T-cell (primary cell): ENCODE results near the gene UVRAG. TPM values are rescaled to one million over a fixed set of nuclear protein-coding genes. Genes with fewer than 3 reads are reported as not detected.

ENCODE experiments used
- ATAC-seq, 4 experiments: fragments of 200-7000 bp in 3 of 4; fragments of 150-1000 bp in 1 of 4; cut with Tn5 transposase; replicated peaks in 1 of 4; 1 replicate in 3 of 4; 2 replicates in 1 of 4; pipeline ENCODE4 v1.10.0; 2021; ENCODE audit warnings: moderate library complexity in 3 of 4, mild to moderate bottlenecking in 2 of 4, moderate number of reproducible peaks in 1 of 4
- CTCF ChIA-PET, 2 donors: fragments of 300-600 bp; sonication (Branson Sonifier 250); formaldehyde crosslinking; loops; one replicate each; lab custom pipeline; 2022; ENCODE audit warnings: antibody characterized with exemption in 2 of 2; lab: Charles Lee
- POLR2A ChIA-PET, 2 donors: fragments of 300-600 bp; sonication (Branson Sonifier 250); formaldehyde crosslinking; loops; one replicate each; lab custom pipeline; 2022; ENCODE audit warnings: antibody characterized with exemption in 2 of 2; lab: Charles Lee
- DNase-seq, 35 experiments: peaks; one replicate each; pipeline versions ENCODE4 v3.0.0 to v3.0.0-alpha.2; 2013 to 2023
- H3K27ac ChIP-seq: one replicate; pipeline ENCODE4 v1.5.1; 2013; ENCODE audit warnings: low read length
- H3K27me3 ChIP-seq, 2 experiments: replicated peaks in 1 of 2; 1 replicate in 1 of 2; 2 replicates in 1 of 2; pipeline versions ENCODE4 v1.6.1 to v1.7.0; 2013; ENCODE audit warnings: low read length in 1 of 2, mixed read lengths in 1 of 2; ENCODE audit not compliant: control insufficient read depth in 2 of 2, insufficient read depth in 2 of 2; ENCODE audit errors: extremely low read depth in 1 of 2
- H3K36me3 ChIP-seq, 2 donors: 1 replicate in 1 of 2; 2 replicates in 1 of 2; pipeline versions ENCODE4 v1.6.1 to v1.7.0; 2013; ENCODE audit warnings: low read length in 1 of 2; ENCODE audit not compliant: control insufficient read depth in 2 of 2, insufficient read depth in 1 of 2; ENCODE audit errors: extremely low read depth in 1 of 2
- H3K4me1 ChIP-seq, 2 experiments: 1 replicate in 1 of 2; 2 replicates in 1 of 2; pipeline versions ENCODE4 v1.6.1 to v1.7.0; 2013; ENCODE audit warnings: low read length in 2 of 2, mixed read lengths in 1 of 2; ENCODE audit not compliant: insufficient read depth in 2 of 2, control insufficient read depth in 1 of 2; ENCODE audit errors: extremely low read depth in 1 of 2
- H3K4me3 ChIP-seq, 2 donors: 1 replicate in 1 of 2; 2 replicates in 1 of 2; pipeline versions ENCODE4 v1.5.1 to v1.7.0; 2013; ENCODE audit warnings: mild to moderate bottlenecking in 2 of 2, low read length in 1 of 2, moderate library complexity in 1 of 2; ENCODE audit not compliant: control insufficient read depth in 1 of 2; ENCODE audit errors: extremely low read depth in 1 of 2
- H3K9me3 ChIP-seq: 2 replicates; pipeline ENCODE4 v1.7.0; 2013
- H3K27ac Mint-ChIP-seq, 2 donors: one replicate each; pipeline ENCODE4 v1.8.0; 2020 to 2021; ENCODE audit warnings: mild to moderate bottlenecking in 2 of 2, mixed read lengths in 2 of 2
- H3K27me3 Mint-ChIP-seq, 2 donors: one replicate each; pipeline ENCODE4 v1.8.0; 2021 to 2022; ENCODE audit warnings: mixed read lengths in 2 of 2
- H3K36me3 Mint-ChIP-seq: one replicate; pipeline ENCODE4 v1.8.0; 2021; ENCODE audit warnings: mixed read lengths
- H3K4me1 Mint-ChIP-seq, 3 donors: one replicate each; pipeline ENCODE4 v1.8.0; 2020 to 2022; ENCODE audit warnings: mixed read lengths in 3 of 3, mild to moderate bottlenecking in 1 of 3
- H3K4me3 Mint-ChIP-seq, 3 donors: one replicate each; pipeline ENCODE4 v1.8.0; 2020 to 2022; ENCODE audit warnings: mild to moderate bottlenecking in 3 of 3, mixed read lengths in 3 of 3, moderate library complexity in 3 of 3
- H3K9me3 Mint-ChIP-seq, 3 donors: one replicate each; pipeline ENCODE4 v1.8.0; 2020 to 2022; ENCODE audit warnings: mixed read lengths in 3 of 3
- WGBS: methylation state at CpG from one replicate; pipeline ENCODE4 v1.1.5; 2013; ENCODE audit warnings: missing lambda C conversion rate; ENCODE audit not compliant: insufficient coverage; 5-methylcytosine and 5-hydroxymethylcytosine counted together
- total RNA-seq, 35 experiments: library from RNA in 6 of 35; stranded (reverse) in 6 of 35; fragments of 120-200 nt in 1 of 35; gene quantifications; one replicate each; pipeline versions ENCODE4 v1.2.1 to v1.2.4 and lab custom pipeline; 2013 to 2026

The UVRAG gene
- total RNA-seq, 5 donors from 2014 or later (not counting 1 experiment from before 2014, with no cell fraction given) = 22.4 to 32.8 (median 27.6) TPM

DNA sequence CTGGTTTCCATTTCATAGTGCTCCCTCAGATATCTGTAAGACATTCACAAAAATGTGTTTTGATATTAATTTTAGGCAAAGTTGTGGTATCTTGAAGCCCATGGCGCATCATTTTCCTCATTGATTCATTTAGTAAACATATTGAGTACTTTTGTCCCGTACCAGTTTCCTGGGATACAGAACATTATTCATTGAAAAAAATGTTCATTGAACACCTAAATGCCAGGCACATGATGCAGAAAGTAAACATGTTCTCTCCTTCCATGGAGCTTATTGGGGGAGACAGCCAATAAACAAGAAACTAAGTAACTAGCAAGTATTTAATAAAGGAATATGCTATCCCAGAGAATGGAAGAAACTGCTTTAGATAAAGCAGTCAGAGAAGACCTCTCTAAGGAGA is 195.0 kb downstream of the UVRAG start:
- ATAC-seq = no peak
- ChIA-PET POLR2A (no interaction called here), CTCF (interaction anchor here in 1 of 2 donors (0.6 kb wide), 1 partner anchor 1309 kb away, joined by 3 read pairs; no protein-coding TSS in a partner anchor)
- no peaks in the 10 kb centered on the region for H3K4me1 Mint-ChIP-seq
- peaks cover 71% of the 10 kb centered on the region for H3K36me3 Mint-ChIP-seq
- no peak overlapping the region for H3K4me3 Mint-ChIP-seq
- H3K9me3 Mint-ChIP-seq = no peaks in the 10 kb centered on the region
- WGBS = no CpG with 5 or more reads among the region's 2 CpGs
- Histone ChIP-seq H3K27ac (no peak overlapping the region), H3K4me1 (no peaks in the 10 kb centered on the region), H3K4me3 (no peak overlapping the region), H3K27me3 (no peaks in the 10 kb centered on the region), H3K36me3 (peaks cover 2 to 26% of the 10 kb centered on the region in 2 donors), H3K9me3 (no peaks in the 10 kb centered on the region)
- H3K27ac Mint-ChIP-seq = no peak overlapping the region
- DNase-seq = no peak
- H3K27me3 Mint-ChIP-seq = no peaks in the 10 kb centered on the region

DNA sequence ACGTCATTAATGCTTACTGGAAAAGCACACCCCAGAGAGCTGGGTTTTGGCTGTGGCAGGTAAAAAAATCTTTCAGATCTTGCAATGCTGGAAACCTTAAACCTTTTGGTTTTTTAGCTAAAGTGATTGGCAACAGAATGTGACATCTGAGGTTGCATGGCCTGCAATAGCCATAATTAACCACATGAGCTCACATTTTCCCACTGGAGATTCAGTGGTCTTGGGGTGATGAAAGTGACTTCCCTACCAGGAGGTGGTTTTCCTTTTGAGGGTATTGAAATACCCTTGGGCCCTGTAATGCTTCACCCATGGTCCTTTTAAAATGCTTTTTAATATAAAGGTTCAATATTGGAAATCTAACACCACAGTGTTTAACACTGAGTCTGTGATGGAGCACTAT is 198.5 kb downstream of the UVRAG start:
- WGBS = no CpG with 5 or more reads among the region's 1 CpG
- H3K36me3 Mint-ChIP-seq = peaks cover 80% of the 10 kb centered on the region
- POLR2A ChIA-PET = no interaction called here

DNA sequence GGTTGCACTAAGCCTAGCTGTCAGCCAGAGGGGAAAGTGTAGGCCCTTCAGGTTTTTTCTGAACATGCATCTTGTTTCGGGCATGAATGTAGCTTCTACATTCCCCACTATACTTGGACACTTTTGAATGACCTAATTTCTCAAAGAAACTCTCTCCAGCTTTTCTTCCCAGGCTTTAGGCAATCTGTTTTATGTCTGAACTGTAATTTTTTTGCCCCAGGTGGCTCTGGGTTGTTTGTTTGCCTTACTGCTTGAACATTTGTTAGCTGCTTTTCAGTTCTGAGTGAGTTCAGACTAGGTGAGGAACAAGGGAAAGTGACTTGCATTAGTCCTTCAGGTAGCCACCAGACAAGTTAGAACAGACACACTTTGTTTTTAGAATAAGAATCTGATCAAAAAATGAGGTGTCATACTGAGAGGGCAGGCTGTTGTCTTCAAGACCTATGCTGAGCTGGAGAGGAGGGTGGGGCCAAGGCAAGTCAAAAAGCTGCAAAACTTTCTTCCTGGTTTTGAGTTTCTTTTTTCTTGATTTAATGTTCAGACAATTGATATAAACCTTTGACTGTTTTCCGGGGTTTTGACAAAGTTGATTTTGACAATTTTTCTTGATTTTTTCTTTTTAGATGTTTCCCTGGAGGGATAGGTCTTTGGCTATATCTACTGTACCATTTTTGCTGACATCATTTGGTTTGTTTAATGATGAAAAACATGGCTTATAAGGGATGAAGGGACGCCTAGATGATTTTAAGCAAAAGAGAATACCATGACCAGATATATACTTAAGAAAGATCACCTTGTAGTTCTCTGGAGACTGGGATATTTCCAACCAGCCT is 208.4 kb downstream of the UVRAG start:
- DNase-seq (no peak), ATAC-seq (no peak)
- no peak overlapping the region for H3K4me3 ChIP-seq
- H3K4me3 Mint-ChIP-seq = no peak overlapping the region
- H3K4me1 ChIP-seq = no peaks in the 10 kb centered on the region
- H3K9me3 ChIP-seq = no peaks in the 10 kb centered on the region
- H3K4me1 Mint-ChIP-seq = peaks cover 3 to 6% (median 3%) of the 10 kb centered on the region in 3 donors
- POLR2A ChIA-PET = no interaction called here
- peaks cover 0 to 6% of the 10 kb centered on the region in 2 donors for H3K36me3 ChIP-seq
- no peaks in the 10 kb centered on the region for H3K27me3 Mint-ChIP-seq
- peaks cover 0 to 4% (median 0%) of the 10 kb centered on the region in 3 donors for H3K9me3 Mint-ChIP-seq
- no CpG with 5 or more reads among the region's 3 CpGs for WGBS
- no peaks in the 10 kb centered on the region for H3K27me3 ChIP-seq
- H3K36me3 Mint-ChIP-seq = peaks cover 69% of the 10 kb centered on the region
- H3K27ac Mint-ChIP-seq = no peak overlapping the region
- H3K27ac ChIP-seq = no peak overlapping the region
- CTCF ChIA-PET = no interaction called here

More for the DNA sequence above, 198.5 kb downstream of the UVRAG start:
- H3K4me1 ChIP-seq = no peaks in the 10 kb centered on the region
- H3K27me3 Mint-ChIP-seq = no peaks in the 10 kb centered on the region
- H3K27ac ChIP-seq = no peak overlapping the region
- H3K4me3 Mint-ChIP-seq = no peak overlapping the region
- ATAC-seq (no peak), DNase-seq (no peak)
- H3K4me3 ChIP-seq = no peak overlapping the region
- H3K27me3 ChIP-seq = no peaks in the 10 kb centered on the region
- H3K36me3 ChIP-seq = peaks cover 0 to 14% of the 10 kb centered on the region in 2 donors
- peaks cover 0 to 21% (median 10%) of the 10 kb centered on the region in 3 donors for H3K9me3 Mint-ChIP-seq
- no peak overlapping the region for H3K27ac Mint-ChIP-seq
- H3K9me3 ChIP-seq = peaks cover 4% of the 10 kb centered on the region
- no peaks in the 10 kb centered on the region for H3K4me1 Mint-ChIP-seq
- CTCF ChIA-PET = no interaction called here

DNA sequence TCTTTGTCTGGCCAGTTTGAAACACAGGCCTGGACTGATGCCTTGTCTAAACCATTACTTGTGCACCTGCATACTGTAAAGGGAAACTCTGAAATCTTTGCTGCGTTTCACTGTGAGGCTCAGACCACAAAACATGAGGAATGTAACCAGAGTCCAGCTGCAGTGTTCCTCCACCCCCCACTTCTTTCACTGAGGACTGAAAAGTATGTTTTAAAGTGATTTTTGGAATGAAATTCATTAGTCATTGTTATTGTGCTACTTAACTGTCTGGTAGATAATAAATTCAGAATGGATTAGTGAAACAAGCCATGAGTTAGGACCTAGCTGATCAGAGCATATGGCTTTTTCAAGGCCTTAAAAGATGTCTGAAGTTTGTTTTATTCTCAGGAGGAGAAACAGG is 210.1 kb downstream of the UVRAG start:
- Histone ChIP-seq H3K4me3 (no peak overlapping the region), H3K36me3 (peaks cover 0 to 5% of the 10 kb centered on the region in 2 donors), H3K27me3 (no peaks in the 10 kb centered on the region), H3K27ac (no peak overlapping the region), H3K9me3 (no peaks in the 10 kb centered on the region), H3K4me1 (no peaks in the 10 kb centered on the region)
- Mint-ChIP-seq H3K4me1 (peaks cover 3 to 6% (median 3%) of the 10 kb centered on the region in 3 donors), H3K27me3 (no peaks in the 10 kb centered on the region), H3K4me3 (no peak overlapping the region), H3K9me3 (no peaks in the 10 kb centered on the region), H3K27ac (no peak overlapping the region), H3K36me3 (peaks cover 65% of the 10 kb centered on the region)
- ChIA-PET POLR2A (no interaction called here), CTCF (no interaction called here)
- WGBS = no CpG with 5 or more reads among the region's 1 CpG
- ATAC-seq = no peak
- DNase-seq = no peak

- Mint-ChIP-seq H3K4me1 (peaks cover 3 to 7% (median 3%) of the 10 kb centered on the region in 3 donors), H3K36me3 (peaks cover 67% of the 10 kb centered on the region), H3K9me3 (no peaks in the 10 kb centered on the region), H3K27ac (no peak overlapping the region), H3K4me3 (no peak overlapping the region), H3K27me3 (no peaks in the 10 kb centered on the region)
- ATAC-seq = no peak
- Histone ChIP-seq H3K4me3 (no peak overlapping the region), H3K4me1 (no peaks in the 10 kb centered on the region), H3K9me3 (no peaks in the 10 kb centered on the region), H3K27ac (no peak overlapping the region), H3K36me3 (peaks cover 0 to 2% of the 10 kb centered on the region in 2 donors), H3K27me3 (no peaks in the 10 kb centered on the region)
- DNase-seq = no peak
- ChIA-PET CTCF (no interaction called here), POLR2A (no interaction called here)
- whole genome bisulfite sequencing = 100% methylated on average over 2 of the region's 3 CpGs
These were observed 210.8 kb downstream of the UVRAG start for GRCh38 chr11:76025817-76026216.

GRCh38 chr11:76026281-76026680 is 211.3 kb downstream of the UVRAG start:
- Mint-ChIP-seq H3K9me3 (no peaks in the 10 kb centered on the region), H3K36me3 (peaks cover 66% of the 10 kb centered on the region), H3K27ac (no peak overlapping the region), H3K4me1 (peaks cover 2 to 9% (median 3%) of the 10 kb centered on the region in 3 donors), H3K4me3 (no peak overlapping the region), H3K27me3 (no peaks in the 10 kb centered on the region)
- no peaks in the 10 kb centered on the region for H3K27me3 ChIP-seq
- no peak overlapping the region for H3K4me3 ChIP-seq
- H3K36me3 ChIP-seq = peaks cover 0 to 2% of the 10 kb centered on the region in 2 donors
- no peaks in the 10 kb centered on the region for H3K4me1 ChIP-seq
- CTCF ChIA-PET = no interaction called here
- H3K27ac ChIP-seq = no peak overlapping the region
- POLR2A ChIA-PET = no interaction called here
- ATAC-seq (no peak), DNase-seq (no peak)
- no peaks in the 10 kb centered on the region for H3K9me3 ChIP-seq
